ENCODE measurements around the gene CACNA1F.
A peak's percentile ranks its signal among the peaks of the same experiment; 100 is the strongest.

Gene CACNA1F

DNA sequence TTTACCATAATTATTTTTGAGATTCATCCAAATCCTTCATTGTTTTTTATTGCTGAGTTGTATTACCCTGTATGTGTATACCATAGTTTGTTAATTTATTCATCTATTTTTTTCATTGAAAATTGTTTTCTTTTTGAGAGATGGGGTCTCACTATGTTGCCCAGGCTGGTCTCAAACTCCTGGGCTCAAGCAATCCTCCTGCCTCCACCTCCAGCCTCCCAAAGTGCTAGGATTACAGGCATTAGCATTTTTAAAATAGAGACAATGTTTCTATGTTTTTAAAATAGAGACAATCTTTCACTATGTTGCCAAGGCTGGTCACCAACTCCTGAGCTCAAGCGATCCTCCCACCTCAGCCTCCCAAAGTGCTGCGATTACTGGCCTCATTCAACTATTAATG, 72.2 kb downstream of the CACNA1F start:
- TF ChIP-seq, protein P1, sequence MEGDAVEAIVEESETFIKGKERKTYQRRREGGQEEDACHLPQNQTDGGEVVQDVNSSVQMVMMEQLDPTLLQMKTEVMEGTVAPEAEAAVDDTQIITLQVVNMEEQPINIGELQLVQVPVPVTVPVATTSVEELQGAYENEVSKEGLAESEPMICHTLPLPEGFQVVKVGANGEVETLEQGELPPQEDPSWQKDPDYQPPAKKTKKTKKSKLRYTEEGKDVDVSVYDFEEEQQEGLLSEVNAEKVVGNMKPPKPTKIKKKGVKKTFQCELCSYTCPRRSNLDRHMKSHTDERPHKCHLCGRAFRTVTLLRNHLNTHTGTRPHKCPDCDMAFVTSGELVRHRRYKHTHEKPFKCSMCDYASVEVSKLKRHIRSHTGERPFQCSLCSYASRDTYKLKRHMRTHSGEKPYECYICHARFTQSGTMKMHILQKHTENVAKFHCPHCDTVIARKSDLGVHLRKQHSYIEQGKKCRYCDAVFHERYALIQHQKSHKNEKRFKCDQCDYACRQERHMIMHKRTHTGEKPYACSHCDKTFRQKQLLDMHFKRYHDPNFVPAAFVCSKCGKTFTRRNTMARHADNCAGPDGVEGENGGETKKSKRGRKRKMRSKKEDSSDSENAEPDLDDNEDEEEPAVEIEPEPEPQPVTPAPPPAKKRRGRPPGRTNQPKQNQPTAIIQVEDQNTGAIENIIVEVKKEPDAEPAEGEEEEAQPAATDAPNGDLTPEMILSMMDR (IDR thresholded peaks at IDR 0.05): no peak

GRCh38 chrX:49157194-49157593, 75.9 kb downstream of the CACNA1F start:
- TF ChIP-seq, protein P1 (IDR thresholded peaks at IDR 0.05): no peak

GRCh38 chrX:49155900-49156837, 77.0 kb downstream of the CACNA1F start:
- TF ChIP-seq, protein P1 (IDR thresholded peaks at IDR 0.05): peak; percentile 67

DNA sequence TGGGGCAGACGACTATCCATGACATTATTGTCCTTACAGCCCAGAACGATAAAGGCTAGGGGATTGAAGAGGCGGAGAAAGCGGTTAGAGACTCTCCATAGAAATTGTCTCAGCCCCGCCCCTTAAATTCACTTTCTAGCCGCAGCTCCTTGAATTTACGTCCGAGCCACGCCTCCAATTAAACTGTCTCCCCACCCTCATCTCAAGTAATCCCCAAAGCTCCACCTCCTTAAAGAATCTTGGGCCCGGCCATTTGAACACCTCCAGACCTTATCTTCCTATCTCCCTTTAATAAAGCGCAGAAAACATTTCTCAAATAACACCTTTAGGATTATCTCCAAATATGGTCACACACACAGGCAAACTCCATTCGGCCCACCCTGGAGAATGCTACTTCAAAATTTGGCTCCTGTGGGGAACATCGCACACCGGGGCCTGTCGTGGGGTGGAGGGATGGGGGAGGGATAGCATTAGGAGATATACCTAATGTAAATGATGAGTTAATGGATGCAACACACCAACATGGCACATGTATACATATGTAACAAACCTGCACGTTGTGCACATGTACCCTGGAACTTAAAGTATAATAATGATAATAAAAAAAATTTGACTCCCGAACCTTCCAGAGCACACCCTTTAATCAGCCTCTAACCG, 77.8 kb downstream of the CACNA1F start:
- TF ChIP-seq, protein P1 (IDR thresholded peaks at IDR 0.05): no peak

Data from LNCAP (cell line).